PC-3 (cell line): ENCODE results near the gene TNFSF10.

Experiments used
- CTCF ChIP-seq: fragments of 300-600 bp; sonication (generic); conservative IDR thresholded peaks from 2 replicates; pipeline ENCODE4 v1.5.1; 2017; ENCODE audit warnings: antibody characterized with exemption, low read depth, mild to moderate bottlenecking, low read length
- EZH2 ChIP-seq: fragments of 300-600 bp; sonication (generic); IDR thresholded peaks from one replicate; pipeline ENCODE4 v1.6.1; 2017; ENCODE audit warnings: antibody characterized with exemption, mild to moderate bottlenecking, low read length; ENCODE audit not compliant: unreplicated experiment
- EZH2phosphoT487 ChIP-seq: fragments of 300-600 bp; sonication (generic); IDR thresholded peaks from 2 replicates; pipeline ENCODE4 v1.6.1; 2018; ENCODE audit warnings: mild to moderate bottlenecking, antibody characterized with exemption, low read length, borderline replicate concordance

- TF ChIP-seq EZH2 (no peak), CTCF (no peak), EZH2phosphoT487 (no peak)
Observed at GRCh38 chr3:172550347-172550943, 27.2 kb upstream of the TNFSF10 start.
